ENCODE measurements around the gene TTC36.
"Not testable (repeated sequence)": the region's sequence is repeated elsewhere in the genome, so short reads cannot be mapped to it uniquely, and the experiment has no call there.

The TTC36 gene, protein sequence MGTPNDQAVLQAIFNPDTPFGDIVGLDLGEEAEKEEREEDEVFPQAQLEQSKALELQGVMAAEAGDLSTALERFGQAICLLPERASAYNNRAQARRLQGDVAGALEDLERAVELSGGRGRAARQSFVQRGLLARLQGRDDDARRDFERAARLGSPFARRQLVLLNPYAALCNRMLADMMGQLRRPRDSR

GRCh38 chr11:118527109-118527508 lies at the start of gene TTC36:
TTC36 (plus strand) TSS chr11:118527474; CDS start chr11:118527495, 21 bp downstream.
- no peak for DNase-seq

GRCh38 chr11:118481238-118481637 lies 46.0 kb upstream of the TTC36 start:
- not testable (repeated sequence) for DNase-seq

DNA sequence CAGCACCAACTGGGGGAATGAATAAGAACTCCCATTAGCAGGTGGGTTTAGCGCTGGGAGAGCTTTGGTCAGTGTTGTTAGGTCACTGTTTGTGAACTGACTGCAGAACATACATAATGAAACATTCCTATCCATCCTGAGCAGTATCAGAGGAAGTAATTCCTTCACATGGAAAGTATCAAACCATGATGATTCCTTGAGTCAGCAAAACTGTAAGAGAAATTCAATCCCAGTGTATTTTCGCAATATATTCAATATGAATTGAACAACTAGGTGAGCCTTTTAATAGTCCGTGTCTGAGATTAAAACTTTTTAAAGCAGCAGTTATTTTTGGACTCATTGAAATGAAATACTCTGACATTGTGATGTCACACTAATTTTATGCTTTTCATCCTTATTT lies 42.9 kb upstream of the TTC36 start:
- DNase-seq = no peak

DNA sequence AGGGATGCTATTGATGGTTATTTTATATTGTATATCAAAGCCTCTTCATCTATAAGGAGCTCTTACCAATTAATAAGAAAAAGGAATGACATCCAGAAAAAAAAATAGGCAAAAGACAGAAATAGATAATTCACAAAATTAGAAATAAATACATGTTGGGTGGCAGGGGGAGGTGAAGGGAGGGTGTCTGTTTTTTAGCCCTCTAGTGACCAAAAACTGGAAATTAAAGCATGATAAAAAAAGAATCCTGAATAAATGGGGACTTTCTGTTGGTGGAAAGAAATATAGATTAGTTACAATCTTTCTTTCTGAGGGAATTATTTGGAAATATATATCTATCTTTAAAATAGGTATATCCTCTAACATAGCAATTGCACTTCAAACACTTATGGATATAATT lies 42.0 kb upstream of the TTC36 start:
- no peak for DNase-seq

- DNase-seq = peak; percentile 87
These were observed 38.7 kb upstream of the TTC36 start for GRCh38 chr11:118488480-118489109.

GRCh38 chr11:118491041-118491440 lies 36.2 kb upstream of the TTC36 start:
- DNase-seq = no peak

DNA sequence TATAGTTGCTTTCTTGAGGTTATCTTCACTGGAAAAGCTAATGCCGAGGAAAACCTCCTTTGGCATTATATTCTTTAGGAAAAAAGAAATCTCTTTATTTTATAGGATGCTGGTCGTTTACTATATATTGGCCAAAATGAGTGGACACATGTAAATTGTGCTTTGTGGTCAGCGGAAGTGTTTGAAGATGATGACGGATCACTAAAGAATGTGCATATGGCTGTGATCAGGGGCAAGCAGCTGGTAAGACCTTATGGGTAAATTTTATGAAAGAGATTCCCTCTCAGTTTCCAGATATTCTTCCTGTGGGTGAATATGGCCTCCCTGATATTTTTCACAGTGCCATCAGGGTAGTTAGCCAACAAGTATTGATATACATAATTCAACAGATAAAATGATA lies 29.4 kb upstream of the TTC36 start:
- DNase-seq = no peak

GRCh38 chr11:118503216-118503615 lies 24.1 kb upstream of the TTC36 start:
- no peak for DNase-seq

GRCh38 chr11:118511601-118512000 lies 15.7 kb upstream of the TTC36 start:
- DNase-seq = no peak

- no peak for DNase-seq
These were observed 13.2 kb upstream of the TTC36 start for GRCh38 chr11:118514103-118514502.

- DNase-seq = no peak
These were observed 7.7 kb upstream of the TTC36 start for GRCh38 chr11:118519549-118519948.

DNA sequence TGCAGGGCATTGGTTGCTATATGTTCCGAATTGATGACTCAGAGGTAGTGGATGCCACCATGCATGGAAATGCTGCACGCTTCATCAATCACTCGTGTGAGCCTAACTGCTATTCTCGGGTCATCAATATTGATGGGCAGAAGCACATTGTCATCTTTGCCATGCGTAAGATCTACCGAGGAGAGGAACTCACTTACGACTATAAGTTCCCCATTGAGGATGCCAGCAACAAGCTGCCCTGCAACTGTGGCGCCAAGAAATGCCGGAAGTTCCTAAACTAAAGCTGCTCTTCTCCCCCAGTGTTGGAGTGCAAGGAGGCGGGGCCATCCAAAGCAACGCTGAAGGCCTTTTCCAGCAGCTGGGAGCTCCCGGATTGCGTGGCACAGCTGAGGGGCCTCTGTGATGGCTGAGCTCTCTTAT lies 5.4 kb upstream of the TTC36 start:
- no peak for DNase-seq

DNA sequence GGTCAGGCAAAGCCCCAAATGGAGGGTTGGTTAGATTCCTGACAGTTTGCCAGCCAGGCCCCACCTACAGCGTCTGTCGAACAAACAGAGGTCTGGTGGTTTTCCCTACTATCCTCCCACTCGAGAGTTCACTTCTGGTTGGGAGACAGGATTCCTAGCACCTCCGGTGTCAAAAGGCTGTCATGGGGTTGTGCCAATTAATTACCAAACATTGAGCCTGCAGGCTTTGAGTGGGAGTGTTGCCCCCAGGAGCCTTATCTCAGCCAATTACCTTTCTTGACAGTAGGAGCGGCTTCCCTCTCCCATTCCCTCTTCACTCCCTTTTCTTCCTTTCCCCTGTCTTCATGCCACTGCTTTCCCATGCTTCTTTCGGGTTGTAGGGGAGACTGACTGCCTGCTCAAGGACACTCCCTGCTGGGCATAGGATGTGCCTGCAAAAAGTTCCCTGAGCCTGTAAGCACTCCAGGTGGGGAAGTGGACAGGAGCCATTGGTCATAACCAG lies 4.7 kb upstream of the TTC36 start:
- no peak for DNase-seq

- no peak for DNase-seq
These were observed 2.9 kb upstream of the TTC36 start for GRCh38 chr11:118524356-118524755.

- no peak for DNase-seq
These were observed 2.4 kb upstream of the TTC36 start for GRCh38 chr11:118524757-118525470.

GRCh38 chr11:118526688-118527087 lies 586 bp upstream of the TTC36 start:
- no peak for DNase-seq

DNA sequence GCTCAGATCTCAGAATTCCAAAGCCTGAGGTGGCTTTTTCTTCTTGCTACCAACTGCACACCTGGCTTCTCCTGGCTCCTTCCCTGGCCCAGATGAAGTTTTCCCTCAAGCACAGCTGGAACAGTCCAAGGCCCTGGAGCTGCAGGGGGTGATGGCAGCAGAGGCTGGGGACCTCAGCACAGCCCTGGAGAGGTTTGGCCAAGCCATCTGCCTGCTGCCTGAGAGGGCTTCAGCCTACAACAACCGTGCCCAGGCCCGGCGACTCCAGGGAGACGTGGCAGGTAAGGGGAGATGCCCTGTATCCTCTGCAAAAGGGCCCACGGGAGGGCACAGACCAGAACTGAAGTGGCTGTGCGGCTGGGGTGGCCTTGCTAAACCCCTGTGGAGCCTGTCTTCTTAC lies 1.2 kb downstream of the TTC36 start:
- DNase-seq = no peak

- no peak for DNase-seq
These were observed 2.4 kb downstream of the TTC36 start for GRCh38 chr11:118529584-118530175.

DNA sequence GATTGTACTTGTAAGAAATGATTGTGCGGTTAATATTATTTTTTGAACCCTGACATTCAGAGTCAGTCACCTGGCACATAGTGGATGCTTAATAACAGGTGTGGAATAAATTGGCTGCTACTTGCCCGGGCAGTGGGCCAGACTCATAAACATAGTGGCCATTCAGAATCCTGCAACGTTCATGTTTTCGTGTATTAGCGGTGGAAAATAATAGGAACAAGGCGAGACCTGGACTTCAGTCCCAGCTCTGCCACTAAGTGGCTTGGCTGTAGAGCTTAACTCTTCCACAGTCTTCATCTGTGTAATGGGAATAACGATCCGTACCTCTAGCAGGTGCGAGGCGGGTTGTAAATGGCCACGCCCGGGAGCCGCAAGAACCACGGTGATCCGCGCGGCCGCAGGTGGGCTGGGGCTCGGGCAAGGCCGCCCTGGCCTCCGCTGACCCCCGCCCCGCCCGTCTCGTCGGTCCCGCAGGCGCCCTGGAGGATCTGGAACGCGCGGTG lies 3.0 kb downstream of the TTC36 start:
- DNase-seq = no peak

DNA sequence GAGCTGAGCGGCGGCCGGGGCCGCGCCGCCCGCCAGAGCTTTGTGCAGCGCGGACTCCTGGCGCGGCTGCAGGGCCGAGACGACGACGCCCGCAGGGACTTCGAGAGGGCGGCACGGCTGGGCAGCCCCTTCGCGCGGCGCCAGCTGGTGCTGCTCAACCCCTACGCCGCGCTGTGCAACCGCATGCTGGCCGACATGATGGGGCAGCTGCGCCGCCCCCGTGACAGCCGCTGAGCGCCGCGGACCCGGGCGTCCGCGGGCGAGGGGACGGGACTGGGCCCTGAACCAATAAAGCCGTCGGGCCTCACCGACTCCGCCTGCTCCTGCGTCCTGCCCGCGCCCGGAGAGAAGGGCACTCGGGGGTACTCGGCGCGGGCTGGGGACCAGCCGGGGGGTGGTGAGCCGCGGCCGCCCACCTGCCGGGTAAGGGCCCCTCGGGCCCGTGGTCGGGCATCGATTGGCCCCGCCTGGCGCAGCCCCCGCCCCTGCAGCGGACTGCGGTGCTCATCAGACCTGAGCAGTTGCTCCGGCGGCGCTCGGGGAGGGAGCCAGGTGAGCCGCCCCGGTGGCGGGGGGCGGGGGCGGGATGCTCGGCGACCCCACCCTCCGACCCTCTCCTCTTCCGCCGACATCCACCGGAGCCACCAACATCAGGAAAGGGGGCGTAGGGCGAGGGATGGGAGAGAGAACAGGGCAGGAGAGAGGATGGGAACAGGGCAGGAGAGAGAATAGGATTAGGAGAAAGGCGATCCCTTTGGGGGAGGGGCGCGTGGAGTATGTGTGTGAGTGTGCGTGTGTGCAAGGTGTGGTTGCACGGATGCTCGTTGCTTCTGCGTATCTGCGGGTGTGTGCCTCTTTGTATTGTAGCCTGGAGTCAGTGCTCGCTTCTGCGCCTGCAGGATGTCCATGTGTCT lies 3.7 kb downstream of the TTC36 start, which contains the start of gene TMEM25:
TSS of gene TMEM25 (plus strand) at position 510 of the 914 bp plus-strand sequence. CDS start 610 bp downstream, outside the sequence.
- peak; percentile 74 for DNase-seq

DNA sequence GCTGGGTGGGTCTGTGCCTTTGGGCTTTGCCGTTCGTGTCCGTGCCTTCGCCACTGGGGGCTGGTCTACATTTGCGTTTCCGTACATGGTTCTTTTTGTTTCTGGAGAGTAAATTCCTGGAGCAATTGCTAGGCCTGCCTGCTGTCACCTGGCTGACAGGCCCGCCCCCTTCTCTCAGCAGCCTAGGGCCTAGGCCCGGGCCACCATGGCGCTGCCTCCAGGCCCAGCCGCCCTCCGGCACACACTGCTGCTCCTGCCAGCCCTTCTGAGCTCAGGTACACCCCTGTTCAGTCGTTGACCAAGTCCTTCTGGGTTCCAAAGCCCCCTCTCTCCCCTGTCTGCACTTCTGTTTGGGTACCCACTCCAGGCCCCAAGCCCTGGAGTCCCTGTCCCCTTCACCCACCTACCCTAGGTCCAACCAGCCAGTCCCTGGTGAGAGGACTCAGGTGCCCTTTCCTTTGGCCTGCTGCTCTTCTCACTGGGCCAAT lies 4.4 kb downstream of the TTC36 start:
- DNase-seq = no peak

GRCh38 chr11:118532091-118532490 lies 4.8 kb downstream of the TTC36 start:
- DNase-seq = no peak
